Measurements from ENCODE around the gene BIRC2.
"Not testable (repeated sequence)": the region's sequence is repeated elsewhere in the genome, so short reads cannot be mapped to it uniquely, and the experiment has no call there.

BIRC2 gene

GRCh38 chr11:102346748-102347461 lies at the start of gene BIRC2:
Gene BIRC2, plus strand, starts transcription at chr11:102347214. Its CDS starts 2,641 bp downstream, at chr11:102349855.
- peak in 1 of 2 experiments; percentile 65 for DNase-seq

GRCh38 chr11:102300837-102301236 lies 46.2 kb upstream of the BIRC2 start:
- DNase-seq, result not testable (repeated sequence)

GRCh38 chr11:102302241-102302640 lies 44.8 kb upstream of the BIRC2 start:
- no peak for DNase-seq

GRCh38 chr11:102304686-102305085 lies 42.3 kb upstream of the BIRC2 start:
- DNase-seq, result no peak

- DNase-seq, result no peak
Measured at GRCh38 chr11:102305352-102306047, 41.5 kb upstream of the BIRC2 start.

- DNase-seq, result no peak
Measured at GRCh38 chr11:102306048-102306597, 40.9 kb upstream of the BIRC2 start.

- no peak for DNase-seq
Measured at GRCh38 chr11:102306817-102307726, 39.9 kb upstream of the BIRC2 start.

GRCh38 chr11:102307727-102308038 lies 39.3 kb upstream of the BIRC2 start:
- DNase-seq, result no peak

- no peak for DNase-seq
Measured at GRCh38 chr11:102309621-102310541, 37.1 kb upstream of the BIRC2 start.

GRCh38 chr11:102312667-102313066 lies 34.3 kb upstream of the BIRC2 start:
- no peak for DNase-seq

- no peak for DNase-seq
Measured at GRCh38 chr11:102313238-102313940, 33.6 kb upstream of the BIRC2 start.

GRCh38 chr11:102314784-102315183 lies 32.2 kb upstream of the BIRC2 start:
- no peak for DNase-seq

- DNase-seq, result no peak
Measured at GRCh38 chr11:102316346-102316904, 30.6 kb upstream of the BIRC2 start.

GRCh38 chr11:102317099-102317767 lies 29.8 kb upstream of the BIRC2 start, which contains the start of gene BIRC3:
Gene BIRC3, plus strand, starts transcription at chr11:102317484. Its CDS starts 7,026 bp downstream, at chr11:102324510.
- DNase-seq, result no peak

- no peak for DNase-seq
Measured at GRCh38 chr11:102317768-102318103, 29.3 kb upstream of the BIRC2 start.

GRCh38 chr11:102318469-102318868 lies 28.5 kb upstream of the BIRC2 start:
- DNase-seq, result no peak

- DNase-seq, result no peak
Measured at GRCh38 chr11:102319544-102319943, 27.5 kb upstream of the BIRC2 start.

- no peak for DNase-seq
Measured at GRCh38 chr11:102320188-102320587, 26.8 kb upstream of the BIRC2 start.

- no peak for DNase-seq
Measured at GRCh38 chr11:102320679-102321078, 26.3 kb upstream of the BIRC2 start.

- no peak for DNase-seq
Measured at GRCh38 chr11:102322560-102322959, 24.5 kb upstream of the BIRC2 start.
